Non-pigmented ciliary epithelial cell (primary cell): ENCODE data around the gene TPPP3.
"Not testable (repeated sequence)": the region's sequence is repeated elsewhere in the genome, so short reads cannot be mapped to it uniquely, and the experiment has no call there.

ENCODE experiments used
- DNase-seq: peaks from one replicate; pipeline ENCODE4 v3.0.0-alpha.2; 2010; ENCODE audit warnings: low read depth

The TPPP3 gene

DNA sequence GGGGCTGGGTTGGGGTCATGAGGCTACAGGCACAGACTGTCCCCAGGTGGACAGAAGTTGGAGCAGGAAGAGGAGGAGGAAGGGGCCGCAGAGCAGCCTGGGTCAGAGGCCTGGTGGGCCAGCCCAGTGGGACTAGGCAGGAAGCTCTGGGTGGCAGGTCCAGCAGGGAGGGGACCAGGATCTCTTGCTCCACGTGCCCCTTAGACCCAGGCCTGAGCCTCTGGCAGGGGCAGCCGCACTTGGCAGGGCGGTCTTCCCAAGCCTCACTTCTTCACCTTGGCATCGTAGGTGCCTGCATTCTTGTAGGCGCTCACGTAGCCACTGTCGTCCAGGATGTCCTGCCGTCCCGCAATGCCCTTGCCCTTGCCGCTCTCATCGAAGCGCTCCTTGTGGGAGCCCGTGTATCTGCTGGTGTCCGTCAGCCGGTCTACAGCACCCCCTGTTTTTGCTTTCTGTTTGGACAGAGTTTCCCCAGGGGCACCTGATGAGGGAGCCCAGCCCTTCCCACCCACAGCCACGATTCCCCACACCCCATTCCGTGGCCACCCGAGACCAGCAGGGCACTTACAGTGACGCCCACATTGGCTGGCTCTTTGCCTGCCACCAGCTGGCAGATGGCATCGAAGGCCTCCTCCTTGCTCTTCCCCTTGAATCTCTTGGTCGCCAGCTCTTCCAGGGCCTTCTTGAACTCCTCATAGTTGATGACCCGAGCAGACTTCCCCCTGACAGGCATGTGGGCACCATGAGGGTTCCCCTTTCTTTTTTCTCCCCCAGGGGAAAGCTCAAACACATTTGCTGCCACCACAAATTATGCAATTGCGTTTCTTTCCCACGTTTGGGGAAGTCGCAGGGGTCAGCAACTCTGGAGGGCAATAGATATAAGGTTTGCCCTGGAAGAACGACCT lies 3.1 kb downstream of the TPPP3 start:
- no peak for DNase-seq

DNA sequence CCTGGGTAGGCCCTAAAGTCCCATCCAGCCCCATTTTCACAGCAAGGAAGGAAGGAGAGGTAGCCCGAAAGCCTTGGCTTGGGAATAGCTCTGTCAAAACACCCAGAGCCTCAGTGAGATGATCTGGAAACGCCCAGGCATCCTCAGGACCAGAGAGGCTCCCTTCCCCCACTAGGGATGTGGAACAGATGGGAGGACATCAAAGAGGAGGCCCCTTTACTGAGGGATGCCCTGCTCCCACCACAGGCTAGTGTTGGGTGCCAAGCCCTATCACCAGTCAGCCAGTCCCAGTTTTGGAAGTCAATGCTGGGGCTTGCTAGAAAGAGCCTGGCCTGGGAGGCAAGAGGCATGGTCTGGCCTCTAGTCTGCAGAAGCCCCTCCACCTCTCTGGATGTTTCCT lies 4.7 kb downstream of the TPPP3 start:
- no peak for DNase-seq

DNA sequence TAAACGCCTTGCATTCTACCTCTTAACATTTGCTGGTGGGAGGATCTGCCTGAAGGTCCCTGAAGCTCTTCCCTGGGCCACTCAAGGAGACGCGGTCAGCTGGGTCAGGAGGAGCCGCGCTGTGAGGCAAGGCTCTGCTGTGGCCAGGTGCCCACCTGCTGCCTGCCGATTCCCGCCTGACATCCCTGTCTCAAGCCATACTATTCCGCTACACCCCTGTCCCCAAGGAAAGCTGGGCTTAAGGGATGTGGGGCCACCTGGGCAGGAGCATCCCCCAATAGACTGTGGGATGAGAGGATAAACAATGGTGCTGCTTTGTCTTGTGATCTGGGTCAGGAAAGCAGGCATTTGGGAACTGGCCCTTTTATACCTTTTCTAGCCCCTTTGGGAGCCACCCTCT lies 5.1 kb downstream of the TPPP3 start:
- DNase-seq: no peak

DNA sequence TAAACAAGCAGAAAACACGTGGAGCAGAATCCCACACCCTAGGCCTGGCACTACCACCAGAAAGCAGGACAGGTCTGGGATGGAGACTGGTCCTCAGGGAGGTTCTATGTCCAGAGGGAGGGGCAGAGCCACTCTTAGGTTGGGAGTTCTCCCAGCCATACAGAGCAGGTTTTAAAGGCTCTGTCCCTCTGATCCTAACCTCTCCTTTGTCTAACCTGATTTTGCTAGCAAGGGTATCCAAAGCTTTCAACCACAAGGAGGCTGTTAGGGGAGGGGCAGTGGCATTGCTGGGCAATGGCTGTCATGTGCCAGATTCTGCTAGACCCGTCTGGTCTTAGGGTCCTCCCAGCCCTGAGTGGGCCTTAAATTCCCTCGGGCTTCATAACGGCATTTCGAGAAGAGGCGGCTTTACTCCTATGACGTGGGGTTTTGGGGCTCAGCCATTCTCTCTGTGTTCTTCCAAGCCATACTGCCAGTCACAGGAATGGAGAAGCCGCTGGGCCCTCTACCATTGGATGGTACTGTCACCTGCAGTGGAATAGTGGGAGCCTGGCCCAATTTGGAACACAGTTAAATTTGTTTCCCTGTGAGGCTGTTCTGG lies 5.7 kb downstream of the TPPP3 start:
- DNase-seq: no peak

DNA sequence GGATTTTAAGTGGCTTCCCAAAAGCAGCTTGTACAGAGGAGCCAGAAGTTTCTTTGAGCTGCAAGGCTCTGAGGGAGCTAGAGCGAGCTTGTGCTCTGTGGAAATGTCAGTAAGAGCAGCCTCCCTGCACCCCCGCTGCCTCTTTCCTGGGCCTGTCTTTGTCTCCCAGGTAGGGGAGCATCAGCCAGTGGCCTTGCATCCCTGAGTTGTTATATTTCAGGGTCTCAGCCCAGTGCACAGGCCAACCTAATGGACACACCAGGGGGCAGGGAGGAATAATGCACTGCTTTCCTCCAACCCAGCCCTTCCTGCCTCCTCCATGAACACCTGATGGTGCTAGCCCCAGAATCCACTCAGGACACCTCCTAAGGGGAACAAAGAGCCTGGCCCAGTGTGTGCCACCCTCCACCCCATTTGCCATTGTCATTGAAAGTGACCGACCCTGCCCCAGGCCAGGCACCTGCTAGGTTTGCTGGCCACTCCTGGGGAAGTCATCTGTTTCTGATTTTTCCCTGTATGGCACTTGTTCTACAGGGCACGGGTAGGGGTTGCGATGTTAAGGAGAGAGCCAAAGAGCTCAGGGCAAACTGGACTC lies 6.3 kb downstream of the TPPP3 start:
- DNase-seq: no peak

DNA sequence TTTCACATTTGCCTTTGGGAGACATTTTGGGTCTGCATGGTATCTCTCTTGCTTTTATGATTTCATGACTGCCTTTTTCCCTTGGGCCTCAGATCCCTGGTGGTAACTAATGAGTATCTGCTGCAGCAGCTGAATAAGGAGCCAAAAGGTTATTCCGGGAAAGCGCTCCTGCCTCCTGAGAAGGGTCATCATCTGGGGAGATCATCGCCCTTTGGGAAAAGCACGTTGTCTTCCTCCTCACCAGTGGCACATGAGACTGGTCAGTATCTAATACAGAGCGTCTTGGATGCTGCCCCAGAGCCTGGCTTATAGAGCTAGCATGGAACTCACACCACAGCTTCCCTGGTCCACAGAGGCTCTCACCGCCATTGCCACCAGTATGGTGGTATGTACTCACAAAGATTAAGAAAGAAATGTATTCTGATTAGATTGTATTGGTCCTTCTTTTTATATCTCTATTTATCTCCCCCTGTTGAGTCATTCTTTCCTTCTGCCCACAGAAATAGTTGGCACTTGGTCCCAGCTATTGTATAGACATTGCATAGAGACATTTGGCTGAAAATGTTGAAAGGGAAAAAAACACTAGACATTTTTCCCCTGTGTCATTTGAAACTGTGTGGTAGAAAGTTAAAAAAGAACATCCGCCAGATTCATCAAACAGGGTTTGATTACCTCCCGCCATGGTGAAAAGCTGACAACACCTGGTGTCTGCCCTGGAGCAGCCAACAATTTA lies 8.4 kb downstream of the TPPP3 start:
- no peak for DNase-seq

DNA sequence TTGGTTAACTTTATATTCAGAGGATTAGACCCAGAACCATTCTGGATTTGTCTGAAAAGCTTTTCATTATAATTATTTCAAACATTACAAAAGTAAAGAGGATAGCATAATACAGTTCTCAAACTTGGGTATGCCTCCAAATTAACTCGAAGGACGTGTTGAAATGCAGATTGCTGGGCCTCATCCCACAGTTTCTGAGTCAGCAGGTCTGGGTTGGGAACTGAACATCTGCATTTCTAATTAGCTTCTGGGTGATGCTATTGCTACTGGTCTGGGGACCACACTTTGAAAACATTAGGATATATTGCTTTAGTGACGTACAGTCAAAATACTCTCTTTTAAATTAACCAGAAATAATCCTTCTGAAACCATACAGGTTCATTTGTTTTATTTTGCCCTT lies 10.0 kb downstream of the TPPP3 start:
- DNase-seq: no peak

DNA sequence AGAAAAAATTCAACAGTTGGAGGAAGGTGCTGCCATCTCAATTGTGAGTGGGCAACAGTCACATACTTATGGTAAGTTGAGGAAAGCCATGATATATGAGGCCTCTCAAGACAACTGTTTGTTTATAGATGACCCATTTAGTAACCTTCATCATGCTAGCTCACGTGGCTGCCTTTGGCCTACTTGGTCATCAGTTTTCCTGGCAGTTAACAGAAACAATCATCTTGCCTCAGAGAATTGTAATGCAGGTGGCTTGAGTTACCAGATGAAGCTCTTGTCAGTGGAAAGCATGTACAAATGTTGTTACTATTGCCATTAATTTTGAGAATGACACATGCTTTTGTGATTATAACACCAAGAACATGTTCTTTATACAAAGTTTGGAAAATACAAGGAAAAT lies 14.7 kb downstream of the TPPP3 start:
- no peak for DNase-seq

DNA sequence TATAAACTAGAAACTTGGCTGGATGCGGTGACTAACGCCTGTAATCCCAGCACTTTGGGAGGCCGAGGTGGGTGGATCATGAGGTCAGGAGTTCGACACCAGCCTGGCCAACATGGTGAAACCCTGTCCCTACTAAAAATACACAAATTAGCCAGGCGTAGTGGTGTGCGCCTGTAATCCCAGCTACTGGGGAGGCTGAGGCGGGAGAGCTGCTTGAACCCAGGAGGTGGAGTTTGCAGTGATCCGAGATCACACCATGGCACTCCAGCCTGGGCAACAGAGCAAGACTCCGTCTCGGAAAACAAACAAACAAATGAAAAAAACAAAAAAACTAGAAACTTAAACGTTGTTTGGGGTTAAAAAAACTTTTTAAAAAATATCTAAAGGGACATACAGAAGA lies 17.3 kb downstream of the TPPP3 start:
- DNase-seq: not testable (repeated sequence)

DNA sequence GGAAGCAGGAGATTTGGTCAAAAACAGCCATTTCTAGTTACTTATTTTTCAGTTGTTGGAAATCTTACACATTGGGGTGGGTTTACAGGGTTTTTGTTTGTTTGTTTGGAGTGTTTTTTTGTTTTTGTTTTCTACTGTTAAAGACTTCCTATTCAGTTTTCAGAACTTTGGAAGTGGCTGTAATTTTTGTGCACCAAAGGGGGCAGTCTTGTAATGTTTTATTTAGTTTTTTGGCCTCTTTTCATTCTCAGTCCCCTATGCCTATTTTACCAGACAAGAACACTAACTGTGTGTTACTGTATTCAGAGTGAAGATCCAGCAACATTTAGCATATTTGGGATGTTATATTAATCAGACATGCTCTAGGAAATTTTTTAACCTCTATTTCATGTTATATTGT lies 20.6 kb downstream of the TPPP3 start:
- DNase-seq: no peak

DNA sequence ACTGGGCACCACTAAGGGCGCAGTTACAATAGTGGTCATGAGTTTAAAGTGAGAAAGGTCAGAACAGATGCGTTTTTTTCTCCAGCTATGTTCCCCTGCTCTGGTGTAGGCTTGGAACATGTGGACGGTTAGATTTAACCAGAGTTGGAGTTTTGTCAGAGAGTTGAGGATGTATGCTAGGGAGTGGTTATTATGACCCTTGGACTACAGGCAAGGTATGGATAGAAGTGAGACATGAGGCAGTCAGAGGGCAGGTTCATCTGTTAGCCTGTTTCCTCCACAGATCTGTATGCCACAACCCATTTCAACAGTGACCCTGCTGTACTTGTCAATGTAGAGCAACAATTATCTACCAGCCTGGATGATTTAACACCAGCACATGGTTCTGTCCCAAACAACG lies 22.6 kb downstream of the TPPP3 start:
- DNase-seq: no peak

DNA sequence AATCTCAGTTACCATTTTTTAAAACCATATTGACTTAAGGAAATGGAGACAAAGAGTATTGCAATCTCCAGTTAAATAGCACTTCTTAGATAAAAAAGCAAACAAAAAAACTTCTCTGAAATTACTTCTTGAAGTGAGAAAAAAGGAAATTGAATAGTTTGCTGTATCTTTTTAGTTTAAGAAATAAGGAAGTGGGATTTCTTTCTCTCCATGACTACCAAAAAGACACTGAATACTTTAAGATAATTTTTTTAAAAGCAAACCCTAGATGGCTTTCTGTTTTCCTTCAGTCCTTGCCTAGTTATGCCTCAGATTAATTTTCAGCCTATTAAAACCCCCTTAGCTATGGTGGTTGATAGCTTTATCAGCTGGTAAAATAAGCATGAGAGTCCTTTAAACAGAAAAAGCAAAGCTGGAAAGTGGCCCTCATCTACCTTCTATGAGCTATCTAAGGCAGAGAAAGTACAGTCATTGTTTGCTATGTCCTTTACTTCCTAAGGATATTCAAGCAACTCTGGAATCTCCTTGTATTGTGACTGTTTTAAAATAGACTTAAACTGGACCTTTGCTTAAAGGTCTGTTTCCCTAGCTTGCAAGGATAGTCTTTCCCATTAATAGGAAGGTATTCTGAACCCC lies 28.6 kb downstream of the TPPP3 start:
- DNase-seq: no peak

DNA sequence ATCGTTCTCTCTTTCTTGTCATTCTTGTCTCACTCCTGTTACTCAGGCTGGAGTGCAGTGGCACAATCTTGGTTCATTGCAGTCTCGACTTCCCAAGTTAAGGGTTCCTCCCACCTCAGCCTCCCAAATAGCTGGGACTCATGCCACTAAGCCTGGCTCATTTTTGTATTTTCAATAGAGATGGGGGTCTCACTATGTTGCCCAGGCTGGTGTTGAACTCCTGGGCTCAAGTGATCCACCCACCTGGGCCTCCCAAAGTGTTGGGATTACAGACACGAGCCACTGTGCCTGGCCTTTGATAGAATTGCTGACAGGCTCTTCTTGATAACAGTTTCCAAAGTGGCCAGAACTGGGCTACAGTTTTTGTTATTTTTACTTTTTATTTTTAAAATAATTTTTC lies 32.3 kb downstream of the TPPP3 start:
- DNase-seq: no peak

DNA sequence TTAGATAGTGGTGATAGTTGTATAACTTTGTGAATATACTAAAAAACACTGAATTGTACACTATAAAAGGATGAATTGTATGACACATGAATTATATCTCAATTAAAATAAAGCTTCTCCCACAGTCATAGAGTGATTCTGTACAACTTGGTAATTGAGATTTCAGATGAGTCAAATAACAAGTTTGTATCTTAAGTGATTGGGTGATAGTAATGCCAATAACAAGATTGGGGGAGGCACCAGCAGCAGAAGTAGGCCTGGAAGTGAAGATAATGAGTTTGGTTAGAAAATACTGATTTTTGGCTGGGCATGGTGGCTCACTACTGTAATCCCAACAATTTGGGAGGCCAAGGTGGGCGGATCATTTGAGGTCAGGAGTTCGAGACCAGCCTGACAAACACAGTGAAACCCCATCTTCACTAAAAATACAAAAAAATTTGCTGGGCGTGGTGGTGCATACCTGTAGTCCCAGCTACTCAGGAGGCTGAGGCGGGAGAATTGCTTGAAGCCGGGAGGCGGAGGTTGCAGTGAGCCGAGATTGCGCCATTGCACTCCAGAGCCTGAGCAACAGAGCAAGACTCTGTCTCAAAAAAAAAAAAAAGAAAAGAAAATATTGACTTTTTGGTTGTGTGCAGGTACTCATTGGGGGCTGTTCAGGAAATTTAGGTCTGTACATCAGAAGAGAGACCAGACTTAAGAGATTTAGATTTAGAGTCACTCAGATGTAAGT lies 33.6 kb downstream of the TPPP3 start:
- DNase-seq: not testable (repeated sequence)

DNA sequence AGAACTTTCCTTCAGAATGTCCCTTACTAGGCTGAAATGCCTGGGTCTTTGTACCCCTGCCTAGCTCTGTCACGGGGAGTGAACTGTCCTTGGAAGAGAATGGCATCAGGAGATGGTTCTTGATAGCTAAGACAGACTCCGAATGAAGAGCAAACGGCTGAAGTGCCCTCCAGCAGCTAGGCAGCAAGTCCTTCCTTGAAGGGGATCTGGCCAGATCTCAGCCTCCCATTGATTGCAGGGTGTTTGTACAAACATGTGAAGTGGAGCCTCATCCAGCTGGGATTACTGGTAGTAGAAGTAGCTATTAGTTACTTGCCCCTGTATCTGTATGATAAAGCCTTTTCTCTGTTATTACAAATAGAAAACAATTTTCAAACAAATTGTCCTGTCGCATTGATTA lies 35.7 kb downstream of the TPPP3 start:
- no peak for DNase-seq

DNA sequence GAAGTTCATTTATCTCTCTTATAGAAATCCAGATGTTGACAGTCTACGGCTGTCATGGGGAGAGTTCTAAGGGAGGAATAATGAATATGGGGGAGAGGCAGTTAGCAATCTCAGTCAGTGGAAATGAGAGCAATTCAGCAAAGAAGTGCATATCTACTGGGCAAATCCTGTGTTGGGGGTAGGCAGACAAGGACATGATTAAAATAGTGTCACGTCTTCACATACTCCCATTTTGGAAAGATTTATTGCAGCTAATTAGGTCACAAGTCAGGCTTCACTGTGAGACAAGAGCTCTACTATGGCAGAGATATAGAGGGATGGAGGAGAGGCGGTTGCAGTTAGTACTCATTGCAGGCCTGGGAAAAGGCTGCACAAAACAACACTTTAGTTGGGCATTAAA lies 36.9 kb downstream of the TPPP3 start:
- DNase-seq: no peak

DNA sequence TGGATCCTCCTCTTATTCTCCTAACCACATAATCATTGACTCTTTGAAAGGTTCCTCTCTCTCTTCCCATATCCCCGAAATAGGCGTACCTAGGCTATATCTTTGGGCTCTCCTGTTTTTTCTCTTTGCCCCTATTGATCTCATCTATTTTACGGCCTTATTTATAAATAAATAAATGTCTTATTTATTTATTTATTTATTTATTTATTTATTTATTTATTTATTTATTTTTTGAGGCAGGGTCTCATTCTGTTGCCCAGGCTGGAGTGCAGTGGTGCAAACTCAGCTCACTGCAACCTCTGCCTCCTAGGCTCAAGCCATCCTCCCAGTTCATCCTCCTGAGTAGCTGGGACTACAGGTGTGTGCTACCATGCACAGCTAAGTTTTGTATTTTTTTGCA lies 40.8 kb downstream of the TPPP3 start:
- DNase-seq: not testable (repeated sequence)

DNA sequence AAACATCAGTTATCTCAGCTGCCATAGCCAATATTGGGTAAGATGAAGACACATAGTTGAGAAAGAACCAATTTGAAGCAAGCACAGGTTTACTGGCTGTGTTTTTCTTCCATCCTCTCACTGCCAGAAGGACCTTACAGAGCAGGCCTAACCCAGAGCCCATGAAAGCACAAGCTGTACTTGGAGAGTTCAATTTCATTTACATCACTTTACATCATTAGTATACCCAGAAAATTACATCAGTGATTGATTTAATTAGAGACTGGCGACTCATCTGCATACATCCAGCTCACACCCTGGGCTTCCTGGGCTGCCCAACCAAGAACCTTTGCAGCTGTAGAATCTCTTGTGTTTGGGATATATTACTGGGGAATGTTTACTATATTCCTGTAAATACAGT lies 43.0 kb downstream of the TPPP3 start:
- DNase-seq: no peak

DNA sequence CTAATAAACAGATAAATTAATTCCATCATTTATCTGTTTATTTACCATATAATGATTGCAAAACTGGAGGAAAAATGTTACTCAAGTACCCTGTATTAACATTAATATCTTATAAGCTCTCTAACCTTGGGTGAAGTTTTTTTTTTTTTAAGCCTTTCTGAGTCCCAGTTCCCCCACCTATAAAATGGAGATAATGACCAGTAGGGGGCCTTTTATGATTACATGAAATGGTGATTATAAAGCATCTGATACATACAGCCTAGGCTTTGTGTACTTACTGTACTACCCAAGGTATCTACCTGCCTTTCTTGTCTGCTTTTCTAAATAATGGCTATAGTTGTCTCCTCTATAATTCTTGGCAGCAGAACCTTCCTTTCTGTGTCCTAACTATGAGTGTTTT lies 44.1 kb downstream of the TPPP3 start:
- no peak for DNase-seq

DNA sequence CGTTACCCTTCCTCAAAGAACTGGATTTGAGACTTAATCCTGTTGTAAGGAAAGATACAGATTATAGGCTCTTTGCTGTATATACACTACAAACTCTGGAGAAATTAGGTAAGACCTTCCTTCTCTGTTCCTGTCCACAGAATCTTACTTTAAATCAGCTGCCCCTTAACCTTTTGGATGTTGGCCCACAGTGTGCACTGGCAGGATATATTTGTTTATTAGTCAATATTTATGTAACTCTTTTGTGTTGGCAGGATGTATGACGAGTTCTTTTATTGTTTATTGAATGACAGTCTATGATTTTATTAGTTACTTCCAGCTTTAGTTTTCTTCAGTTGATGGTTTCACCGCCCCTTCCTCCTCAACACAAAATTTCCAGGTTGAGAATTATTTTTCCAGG lies 47.0 kb downstream of the TPPP3 start:
- DNase-seq: no peak

DNA sequence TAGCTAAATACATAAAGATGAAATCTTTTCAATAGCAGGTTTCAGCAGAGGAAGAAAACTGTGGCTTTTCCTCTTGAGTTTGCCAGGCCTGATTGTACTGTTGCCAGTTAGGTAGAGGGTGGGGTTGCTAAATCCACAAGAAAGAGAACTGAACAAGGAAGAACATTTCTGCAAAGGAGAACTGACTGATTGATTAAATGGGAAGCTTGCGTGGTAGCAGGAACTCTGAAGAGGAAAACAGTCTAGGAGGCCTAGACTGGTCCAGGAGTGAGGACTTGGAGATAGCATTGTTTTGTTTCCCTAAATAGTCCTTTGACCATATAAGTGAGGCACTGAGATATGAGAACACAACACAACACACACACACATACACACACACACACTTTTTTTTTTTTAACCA lies 47.9 kb downstream of the TPPP3 start:
- no peak for DNase-seq

DNA sequence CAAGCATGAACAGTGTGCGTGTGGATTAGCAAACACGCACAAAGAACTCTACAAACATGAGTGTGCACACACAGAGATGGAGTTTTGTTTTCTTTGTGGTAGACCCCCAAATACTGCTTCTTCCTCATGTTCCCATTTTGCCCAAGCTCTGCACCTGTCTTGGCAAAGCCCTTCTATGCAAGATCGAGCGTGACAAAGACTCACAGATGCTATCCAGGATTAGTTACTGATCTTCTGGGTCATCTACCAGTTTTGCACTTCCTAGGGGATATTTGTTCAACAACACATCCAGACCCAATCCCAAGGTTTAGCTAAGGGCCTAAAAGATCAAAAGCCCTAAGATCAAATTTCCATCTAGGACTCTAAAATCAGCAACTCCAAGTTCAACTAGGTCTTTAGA lies 50.7 kb downstream of the TPPP3 start:
- no peak for DNase-seq
